ENCODE measurements around the gene SLC16A11.

GRCh38 chr17:7048968-7049367 is 5.1 kb upstream of the SLC16A11 start:
- no peak for TF ChIP-seq CTCF (IDR thresholded peaks at IDR 0.05)
- TF ChIP-seq POLR2A (IDR thresholded peaks at IDR 0.05): no peak
